DOHH2 (cell line): ENCODE data around the gene CHCHD4.

Source experiments
- H3F3A ChIP-seq: fragments of 200-600 bp; sonication (generic), shearing (Covaris generic); 2 replicates; pipeline ENCODE4 v1.6.0; 2016; ENCODE audit warnings: antibody characterized with exemption, mild to moderate bottlenecking; ENCODE audit not compliant: control insufficient read depth, insufficient read depth
- H3K27ac ChIP-seq: fragments of 200-600 bp; sonication (generic); 2 replicates; pipeline ENCODE4 v1.5.1; 2014; ENCODE audit warnings: low read depth, mild to moderate bottlenecking, low read length, moderate library complexity
- H3K27me3 ChIP-seq: fragments of 200-600 bp; sonication (generic); 2 replicates; pipeline ENCODE4 v1.6.1; 2014; ENCODE audit warnings: mild to moderate bottlenecking, low read length, mixed read lengths; ENCODE audit not compliant: control insufficient read depth
- H3K36me3 ChIP-seq: fragments of 200-600 bp; sonication (generic); 2 replicates; pipeline ENCODE4 v1.6.1; 2014; ENCODE audit warnings: mild to moderate bottlenecking, low read length, moderate library complexity, mixed read lengths; ENCODE audit not compliant: control insufficient read depth
- H3K4me1 ChIP-seq: fragments of 200-600 bp; sonication (generic); 2 replicates; pipeline ENCODE4 v1.6.1; 2014; ENCODE audit warnings: mild to moderate bottlenecking, low read length, mixed read lengths; ENCODE audit not compliant: control insufficient read depth
- H3K4me2 ChIP-seq: fragments of 200-600 bp; sonication (generic); 2 replicates; pipeline ENCODE4 v1.6.0; 2014; ENCODE audit warnings: mild to moderate bottlenecking, low read length, moderate library complexity
- H3K4me3 ChIP-seq: fragments of 200-600 bp; sonication (generic); 2 replicates; pipeline ENCODE4 v1.5.1; 2014; ENCODE audit warnings: mild to moderate bottlenecking, low read length, mixed read lengths
- H3K79me2 ChIP-seq: fragments of 200-600 bp; sonication (generic); 2 replicates; pipeline ENCODE4 v1.6.1; 2014; ENCODE audit warnings: mild to moderate bottlenecking, low read length, mixed read lengths; ENCODE audit not compliant: control insufficient read depth
- H3K9me2 ChIP-seq: fragments of 200-600 bp; sonication (generic); replicated peaks from 2 replicates; pipeline ENCODE4 v1.6.1; 2014; ENCODE audit warnings: mild to moderate bottlenecking, low read length, mixed read lengths; ENCODE audit not compliant: control insufficient read depth
- H3K9me3 ChIP-seq: fragments of 200-600 bp; sonication (generic); 2 replicates; pipeline ENCODE4 v1.6.1; 2014; ENCODE audit warnings: antibody characterized with exemption, low read length, mixed read lengths; ENCODE audit not compliant: control insufficient read depth, insufficient read depth
- H4K20me1 ChIP-seq: fragments of 200-600 bp; sonication (generic); 2 replicates; pipeline ENCODE4 v1.6.0; 2014; ENCODE audit warnings: low read depth, mild to moderate bottlenecking, antibody characterized with exemption, low read length, moderate library complexity; ENCODE audit not compliant: control insufficient read depth, insufficient read depth
- EZH2phosphoT487 ChIP-seq: fragments of 200-600 bp; sonication (generic); IDR thresholded peaks from 2 replicates; pipeline ENCODE4 v1.6.1; 2017; ENCODE audit warnings: borderline replicate concordance, mild to moderate bottlenecking, antibody characterized with exemption, low read length, moderate library complexity, mixed read lengths
- TF ChIP-seq, protein P1 (sequence below): fragments of 200-600 bp; sonication (generic); IDR thresholded peaks from one replicate; pipeline ENCODE4 v1.5.1; 2014; ENCODE audit warnings: antibody characterized with exemption, mild to moderate bottlenecking, low read depth, low read length; ENCODE audit not compliant: poor library complexity, severe bottlenecking

CHCHD4 gene

DNA sequence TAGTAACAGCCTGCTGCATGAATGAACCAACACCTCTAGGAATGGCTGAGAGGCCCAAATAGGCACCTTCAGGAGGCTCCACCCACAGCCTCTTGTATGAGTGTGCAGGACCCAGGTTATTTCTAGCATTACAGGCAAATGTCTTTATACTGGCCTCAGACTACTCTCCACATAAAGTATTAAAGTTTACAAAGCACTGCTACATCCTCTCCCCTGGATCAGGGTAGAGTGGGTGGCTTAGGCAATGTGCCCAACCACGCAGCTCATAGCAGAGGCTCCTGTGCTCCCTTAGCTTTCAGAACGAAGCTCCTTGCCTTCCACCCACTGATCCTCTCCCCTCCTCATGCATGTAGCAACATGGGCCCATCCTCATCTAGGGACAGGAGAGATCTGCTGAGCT, 16.5 kb upstream of the CHCHD4 start:
- H3K27me3 ChIP-seq = no peaks in the 10 kb centered on the region
- peaks cover 18% of the 10 kb centered on the region for H3K36me3 ChIP-seq
- TF ChIP-seq, protein P1, sequence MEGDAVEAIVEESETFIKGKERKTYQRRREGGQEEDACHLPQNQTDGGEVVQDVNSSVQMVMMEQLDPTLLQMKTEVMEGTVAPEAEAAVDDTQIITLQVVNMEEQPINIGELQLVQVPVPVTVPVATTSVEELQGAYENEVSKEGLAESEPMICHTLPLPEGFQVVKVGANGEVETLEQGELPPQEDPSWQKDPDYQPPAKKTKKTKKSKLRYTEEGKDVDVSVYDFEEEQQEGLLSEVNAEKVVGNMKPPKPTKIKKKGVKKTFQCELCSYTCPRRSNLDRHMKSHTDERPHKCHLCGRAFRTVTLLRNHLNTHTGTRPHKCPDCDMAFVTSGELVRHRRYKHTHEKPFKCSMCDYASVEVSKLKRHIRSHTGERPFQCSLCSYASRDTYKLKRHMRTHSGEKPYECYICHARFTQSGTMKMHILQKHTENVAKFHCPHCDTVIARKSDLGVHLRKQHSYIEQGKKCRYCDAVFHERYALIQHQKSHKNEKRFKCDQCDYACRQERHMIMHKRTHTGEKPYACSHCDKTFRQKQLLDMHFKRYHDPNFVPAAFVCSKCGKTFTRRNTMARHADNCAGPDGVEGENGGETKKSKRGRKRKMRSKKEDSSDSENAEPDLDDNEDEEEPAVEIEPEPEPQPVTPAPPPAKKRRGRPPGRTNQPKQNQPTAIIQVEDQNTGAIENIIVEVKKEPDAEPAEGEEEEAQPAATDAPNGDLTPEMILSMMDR = no peak
- no peak for TF ChIP-seq EZH2phosphoT487
- H3K27ac ChIP-seq = no peak overlapping the region
- no peak overlapping the region for H3K4me2 ChIP-seq
- no peaks in the 10 kb centered on the region for H3K4me1 ChIP-seq
- H3K9me2 ChIP-seq = no peaks in the 10 kb centered on the region
- H4K20me1 ChIP-seq = no peaks in the 10 kb centered on the region
- H3K4me3 ChIP-seq = no peak overlapping the region
- H3K79me2 ChIP-seq = no peaks in the 10 kb centered on the region
- peaks cover 13% of the 10 kb centered on the region for H3F3A ChIP-seq
- no peaks in the 10 kb centered on the region for H3K9me3 ChIP-seq

DNA sequence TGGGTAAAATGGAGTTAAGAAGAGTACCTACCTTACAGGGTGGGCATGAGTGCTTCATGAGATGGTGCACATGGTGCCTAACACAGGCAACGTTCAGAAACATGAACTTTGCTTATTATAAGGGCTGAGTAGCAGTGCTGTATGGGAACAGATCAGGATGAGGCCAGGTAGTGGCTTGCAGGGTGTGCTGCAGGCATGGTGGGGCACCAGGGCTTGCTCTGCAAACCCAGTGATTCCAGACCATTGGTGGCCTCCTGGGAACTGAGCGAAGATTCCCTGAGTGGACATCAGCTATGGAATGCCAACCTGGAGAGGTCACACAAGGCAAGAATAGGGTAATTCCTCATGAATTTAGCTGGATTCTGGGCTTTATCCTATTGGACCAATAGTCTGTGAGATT, 16.0 kb upstream of the CHCHD4 start:
- Histone ChIP-seq H3K4me3 (no peak overlapping the region), H3K36me3 (peaks cover 18% of the 10 kb centered on the region), H3F3A (peaks cover 13% of the 10 kb centered on the region), H3K27ac (no peak overlapping the region), H3K4me1 (no peaks in the 10 kb centered on the region), H3K4me2 (no peak overlapping the region), H3K27me3 (no peaks in the 10 kb centered on the region), H3K9me3 (no peaks in the 10 kb centered on the region), H3K9me2 (no peaks in the 10 kb centered on the region), H4K20me1 (no peaks in the 10 kb centered on the region), H3K79me2 (no peaks in the 10 kb centered on the region)
- TF ChIP-seq, protein P1 = no peak
- TF ChIP-seq EZH2phosphoT487 = no peak

DNA sequence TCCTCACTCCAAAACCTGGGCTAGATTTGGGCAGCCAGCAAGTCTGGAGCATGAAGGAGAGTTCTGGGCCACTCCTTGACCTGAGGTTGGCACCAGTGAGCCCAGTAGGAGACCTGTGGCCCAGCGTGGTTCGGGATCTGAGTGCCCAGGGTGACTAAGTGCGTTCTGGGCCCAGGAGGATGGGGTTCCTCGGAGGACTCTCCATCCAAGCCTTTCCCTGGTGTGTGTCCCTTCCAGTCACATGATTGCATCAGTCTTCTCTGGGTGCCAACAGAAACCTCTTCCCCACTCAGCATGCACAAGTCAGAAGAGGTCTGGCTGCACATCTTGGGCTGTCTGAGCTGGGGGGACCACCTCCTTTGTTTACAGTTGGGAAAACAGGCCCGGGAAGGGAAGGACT, 15.1 kb upstream of the CHCHD4 start:
- Histone ChIP-seq H3K4me1 (no peaks in the 10 kb centered on the region), H3K79me2 (no peaks in the 10 kb centered on the region), H3K36me3 (peaks cover 15% of the 10 kb centered on the region), H3F3A (peaks cover 13% of the 10 kb centered on the region), H3K27me3 (no peaks in the 10 kb centered on the region), H4K20me1 (no peaks in the 10 kb centered on the region), H3K27ac (no peak overlapping the region), H3K4me3 (no peak overlapping the region), H3K4me2 (no peak overlapping the region), H3K9me2 (no peaks in the 10 kb centered on the region), H3K9me3 (no peaks in the 10 kb centered on the region)
- TF ChIP-seq, protein P1 = no peak
- no peak for TF ChIP-seq EZH2phosphoT487
